HCT116 (cell line): ENCODE data around the gene CPNE2. TPM values are rescaled to one million over a fixed set of nuclear protein-coding genes. Genes with fewer than 3 reads are reported as not detected.

ENCODE experiments used
- ATAC-seq: fragments of 200-7000 bp; cut with Tn5 transposase; 2 replicates; pipeline ENCODE4 v1.9.1; 2020; ENCODE audit warnings: mild to moderate bottlenecking, moderate library complexity
- BruUV-seq: library from RNA; stranded (reverse); fragments of 400-500 nt; replicated peaks from 2 replicates; lab custom pipeline; 2021; lab: Mats Ljungman, UMichigan
- CTCF ChIA-PET: fragments of 300-600 bp; sonication (Branson Sonifier 250); formaldehyde crosslinking; loops from one replicate; lab custom pipeline; 2021; ENCODE audit warnings: antibody characterized with exemption; lab: Charles Lee
- POLR2A ChIA-PET: fragments of 300-600, 350-600 bp; sonication (Branson Sonifier 250); formaldehyde crosslinking; loops from one replicate; lab custom pipeline; 2021; ENCODE audit warnings: antibody characterized with exemption; lab: Charles Lee
- RAD21 ChIA-PET, 2 experiments: fragments of 300-600 bp; sonication (Branson Sonifier 250); formaldehyde crosslinking; loops; one replicate each; lab custom pipeline; 2023; ENCODE audit warnings: low total read pairs in 2 of 2; ENCODE audit not compliant: uncharacterized antibody in 2 of 2, unreplicated experiment in 2 of 2, low non-redundant PET in 1 of 2; lab: Charles Lee
- DNase-seq: peaks from one replicate; pipeline ENCODE4 v3.0.0-alpha.2; 2010; ENCODE audit warnings: low read depth, low spot score
- H2AFZ ChIP-seq: fragments of 200-600 bp; shearing (Covaris generic), sonication (generic); 2 replicates; pipeline ENCODE4 v1.6.1; 2017; ENCODE audit warnings: low read depth, mixed run types, mixed read lengths, antibody characterized with exemption, low read length; ENCODE audit not compliant: poor library complexity, severe bottlenecking
- H3K27ac ChIP-seq: 2 replicates; pipeline ENCODE4 v1.5.1; 2012; ENCODE audit warnings: low read depth, low read length
- H3K27me3 ChIP-seq: fragments of 200-600 bp; sonication (generic); 2 replicates; pipeline ENCODE4 v1.6.1; 2016; ENCODE audit warnings: mixed run types, low read length, mixed read lengths; ENCODE audit not compliant: insufficient read depth
- H3K36me3 ChIP-seq, 2 experiments: fragments of 200-500 bp in 1 of 2; fragments of 200-600 bp in 1 of 2; sonication (Bioruptor generic) in 1 of 2; sonication (generic) in 1 of 2; 2 replicates each; pipeline versions ENCODE4 v1.5.1 to v1.6.1; 2014 to 2016; ENCODE audit warnings: low read length in 2 of 2, inconsistent platforms in 1 of 2, mixed read lengths in 1 of 2, mixed run types in 1 of 2; ENCODE audit not compliant: insufficient read depth in 2 of 2, control insufficient read depth in 1 of 2
- H3K4me1 ChIP-seq, 2 experiments: fragments of 200-600 bp in 1 of 2; sonication (generic) in 1 of 2; 2 replicates each; pipeline versions ENCODE4 v1.5.1 to v1.6.1; 2012 to 2017; ENCODE audit warnings: low read length in 2 of 2, inconsistent platforms in 1 of 2, mild to moderate bottlenecking in 1 of 2, mixed read lengths in 1 of 2, mixed run types in 1 of 2, moderate library complexity in 1 of 2; ENCODE audit not compliant: insufficient read depth in 2 of 2, control insufficient read depth in 1 of 2
- H3K4me2 ChIP-seq: fragments of 200-600 bp; sonication (generic); 2 replicates; pipeline ENCODE4 v1.6.1; 2017; ENCODE audit warnings: mixed run types, low read length, mixed read lengths
- H3K4me3 ChIP-seq, 2 experiments: fragments of 200-600 bp in 1 of 2; sonication (generic) in 1 of 2; replicated peaks in 1 of 2; 2 replicates each; pipeline ENCODE4 v1.5.1; 2011 to 2016; ENCODE audit warnings: low read length in 2 of 2, control low read depth in 1 of 2, low read depth in 1 of 2, mild to moderate bottlenecking in 1 of 2, mixed read lengths in 1 of 2, mixed run types in 1 of 2
- H3K79me2 ChIP-seq: fragments of 200-600 bp; sonication (generic); 2 replicates; pipeline ENCODE4 v1.6.1; 2017; ENCODE audit warnings: mild to moderate bottlenecking, mixed run types, low read length, moderate library complexity, mixed read lengths; ENCODE audit not compliant: insufficient read depth
- H3K9ac ChIP-seq: fragments of 200-600 bp; sonication (generic); 2 replicates; pipeline ENCODE4 v1.6.1; 2016; ENCODE audit warnings: low read length, mixed read lengths
- H3K9me2 ChIP-seq: fragments of 200-600 bp; sonication (generic), shearing (Covaris generic); 2 replicates; pipeline ENCODE4 v1.6.1; 2017; ENCODE audit warnings: mixed run types, mild to moderate bottlenecking, moderate library complexity; ENCODE audit not compliant: insufficient read depth
- H3K9me3 ChIP-seq, 2 experiments: fragments of 200-500 bp in 1 of 2; fragments of 200-600 bp in 1 of 2; sonication (Bioruptor generic) in 1 of 2; sonication (generic) in 1 of 2; 2 replicates each; pipeline ENCODE4 v1.6.1; 2014 to 2017; ENCODE audit warnings: low read length in 2 of 2, mixed read lengths in 2 of 2, inconsistent platforms in 1 of 2, low read depth in 1 of 2, mild to moderate bottlenecking in 1 of 2, mixed run types in 1 of 2, moderate library complexity in 1 of 2; ENCODE audit not compliant: control insufficient read depth in 1 of 2, insufficient read depth in 1 of 2
- H4K20me1 ChIP-seq: fragments of 200-600 bp; sonication (generic), shearing (Covaris generic); 2 replicates; pipeline ENCODE4 v1.6.1; 2017; ENCODE audit warnings: mixed run types, mild to moderate bottlenecking, moderate library complexity; ENCODE audit not compliant: insufficient read depth
- CBX3 ChIP-seq: IDR thresholded peaks from 2 replicates; pipeline ENCODE4 v1.6.1; 2012; ENCODE audit warnings: low read depth
- CEBPB ChIP-seq: IDR thresholded peaks from 2 replicates; pipeline ENCODE4 v1.6.1; 2012; ENCODE audit warnings: low read depth
- EZH2 ChIP-seq: fragments of 200-600 bp; sonication (generic); IDR thresholded peaks from 2 replicates; pipeline ENCODE4 v1.6.1; 2017; ENCODE audit warnings: antibody characterized with exemption, mixed run types
- FOSL1 ChIP-seq: IDR thresholded peaks from 2 replicates; pipeline ENCODE4 v1.6.1; 2012; ENCODE audit warnings: low read depth
- JUND ChIP-seq: IDR thresholded peaks from 2 replicates; pipeline ENCODE4 v1.6.1; 2012
- POLR2A ChIP-seq: IDR thresholded peaks from 2 replicates; pipeline ENCODE4 v1.7.0; 2011; ENCODE audit warnings: borderline replicate concordance; ENCODE audit not compliant: insufficient read depth, insufficient read length; ENCODE audit errors: extremely low read depth
- RAD21 ChIP-seq: IDR thresholded peaks from 2 replicates; pipeline ENCODE4 v1.6.1; 2012; ENCODE audit warnings: low read depth, mild to moderate bottlenecking
- SIN3A ChIP-seq: IDR thresholded peaks from 2 replicates; pipeline ENCODE4 v1.6.1; 2012; ENCODE audit warnings: low read depth
- SP1 ChIP-seq: IDR thresholded peaks from 2 replicates; pipeline ENCODE4 v1.6.1; 2012; ENCODE audit warnings: low read depth
- SRF ChIP-seq: IDR thresholded peaks from 2 replicates; pipeline ENCODE4 v1.6.1; 2012; ENCODE audit warnings: low read depth
- TCF7L2 ChIP-seq: IDR thresholded peaks from 2 replicates; pipeline ENCODE4 v1.7.0; 2011; ENCODE audit warnings: borderline replicate concordance, inconsistent platforms; ENCODE audit not compliant: insufficient read depth, insufficient read length; ENCODE audit errors: extremely low read depth
- YY1 ChIP-seq: IDR thresholded peaks from 2 replicates; pipeline ENCODE4 v1.6.1; 2011; ENCODE audit warnings: low read length, low read depth, moderate library complexity, mild to moderate bottlenecking; ENCODE audit not compliant: insufficient replicate concordance; ENCODE audit errors: extremely low read depth
- ZFX ChIP-seq: fragments of 450-650 bp; IDR thresholded peaks from 2 replicates; pipeline ENCODE4 v1.6.1; 2017
- intact Hi-C: fragments of 100-400 bp; cut with micrococcal nuclease; formaldehyde crosslinking; loops from 2 replicates; pipeline ENCODE4 v1.10.0; 2022
- total RNA-seq: library from RNA; stranded (reverse); gene quantifications from one replicate; pipeline ENCODE4 v1.2.1, GENCODE V29; 2021; ENCODE audit not compliant: unreplicated experiment
- TF ChIP-seq, protein P1 (sequence below): IDR thresholded peaks from 2 replicates; pipeline ENCODE4 v1.6.1; 2012
- TF ChIP-seq, protein P2 (sequence below): IDR thresholded peaks from 2 replicates; pipeline ENCODE4 v1.6.1; 2012; ENCODE audit warnings: low read depth
- TF ChIP-seq, protein P3 (sequence below), 3 experiments: fragments of 200-600 bp in 1 of 3; sonication (generic) in 1 of 3; IDR thresholded peaks in 2 of 3; conservative IDR thresholded peaks in 1 of 3; 2 replicates each; pipeline ENCODE4 v1.5.1; 2012 to 2017; ENCODE audit warnings: low read depth in 2 of 3, low read length in 2 of 3, antibody characterized with exemption in 1 of 3, borderline replicate concordance in 1 of 3, control low read depth in 1 of 3, mild to moderate bottlenecking in 1 of 3, mixed read lengths in 1 of 3, mixed run types in 1 of 3, moderate library complexity in 1 of 3; ENCODE audit not compliant: insufficient read depth in 1 of 3

The CPNE2 gene
- total RNA-seq, 1 experiment from 2014 or later: 31.2 TPM

DNA sequence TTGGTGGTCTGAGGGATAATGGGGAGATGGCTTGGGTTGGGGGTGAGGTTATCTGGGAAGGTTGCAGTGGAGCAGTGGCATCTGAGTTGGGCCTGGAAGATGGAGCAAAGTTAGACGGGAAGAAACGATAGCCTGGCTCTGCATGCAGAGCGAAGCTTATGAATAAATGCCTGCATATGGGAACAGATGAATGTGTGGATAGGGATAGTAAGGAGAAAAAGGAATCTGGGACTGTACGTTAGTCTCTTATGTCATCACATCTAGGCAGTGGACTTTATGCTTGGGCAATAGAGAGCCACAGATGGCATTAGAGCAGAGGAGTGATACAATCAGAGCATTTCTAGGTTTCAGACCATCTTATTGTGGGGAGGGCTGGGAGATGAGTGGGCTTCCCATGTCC is 33.0 kb downstream of the CPNE2 start:
- intact Hi-C loops: no loop called here
- Histone ChIP-seq H4K20me1 (no peaks in the 10 kb centered on the region), H3K9ac (no peak overlapping the region), H3K4me2 (no peak overlapping the region), H2AFZ (no peak overlapping the region), H3K4me1 (no peaks in the 10 kb centered on the region), H3K4me3 (no peak overlapping the region), H3K79me2 (no peaks in the 10 kb centered on the region), H3K27ac (no peak overlapping the region), H3K27me3 (no peaks in the 10 kb centered on the region), H3K9me3 (no peaks in the 10 kb centered on the region), H3K36me3 (no peaks in the 10 kb centered on the region), H3K9me2 (no peaks in the 10 kb centered on the region)
- ATAC-seq: no peak
- no TSS peak for BruUV-seq
- TF ChIP-seq, protein P1, sequence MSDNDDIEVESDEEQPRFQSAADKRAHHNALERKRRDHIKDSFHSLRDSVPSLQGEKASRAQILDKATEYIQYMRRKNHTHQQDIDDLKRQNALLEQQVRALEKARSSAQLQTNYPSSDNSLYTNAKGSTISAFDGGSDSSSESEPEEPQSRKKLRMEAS: no peak
- TF ChIP-seq, protein P2, sequence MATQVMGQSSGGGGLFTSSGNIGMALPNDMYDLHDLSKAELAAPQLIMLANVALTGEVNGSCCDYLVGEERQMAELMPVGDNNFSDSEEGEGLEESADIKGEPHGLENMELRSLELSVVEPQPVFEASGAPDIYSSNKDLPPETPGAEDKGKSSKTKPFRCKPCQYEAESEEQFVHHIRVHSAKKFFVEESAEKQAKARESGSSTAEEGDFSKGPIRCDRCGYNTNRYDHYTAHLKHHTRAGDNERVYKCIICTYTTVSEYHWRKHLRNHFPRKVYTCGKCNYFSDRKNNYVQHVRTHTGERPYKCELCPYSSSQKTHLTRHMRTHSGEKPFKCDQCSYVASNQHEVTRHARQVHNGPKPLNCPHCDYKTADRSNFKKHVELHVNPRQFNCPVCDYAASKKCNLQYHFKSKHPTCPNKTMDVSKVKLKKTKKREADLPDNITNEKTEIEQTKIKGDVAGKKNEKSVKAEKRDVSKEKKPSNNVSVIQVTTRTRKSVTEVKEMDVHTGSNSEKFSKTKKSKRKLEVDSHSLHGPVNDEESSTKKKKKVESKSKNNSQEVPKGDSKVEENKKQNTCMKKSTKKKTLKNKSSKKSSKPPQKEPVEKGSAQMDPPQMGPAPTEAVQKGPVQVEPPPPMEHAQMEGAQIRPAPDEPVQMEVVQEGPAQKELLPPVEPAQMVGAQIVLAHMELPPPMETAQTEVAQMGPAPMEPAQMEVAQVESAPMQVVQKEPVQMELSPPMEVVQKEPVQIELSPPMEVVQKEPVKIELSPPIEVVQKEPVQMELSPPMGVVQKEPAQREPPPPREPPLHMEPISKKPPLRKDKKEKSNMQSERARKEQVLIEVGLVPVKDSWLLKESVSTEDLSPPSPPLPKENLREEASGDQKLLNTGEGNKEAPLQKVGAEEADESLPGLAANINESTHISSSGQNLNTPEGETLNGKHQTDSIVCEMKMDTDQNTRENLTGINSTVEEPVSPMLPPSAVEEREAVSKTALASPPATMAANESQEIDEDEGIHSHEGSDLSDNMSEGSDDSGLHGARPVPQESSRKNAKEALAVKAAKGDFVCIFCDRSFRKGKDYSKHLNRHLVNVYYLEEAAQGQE: no peak
- TF ChIP-seq JUND: no peak
- TF ChIP-seq CBX3: no peak
- TF ChIP-seq, protein P3, sequence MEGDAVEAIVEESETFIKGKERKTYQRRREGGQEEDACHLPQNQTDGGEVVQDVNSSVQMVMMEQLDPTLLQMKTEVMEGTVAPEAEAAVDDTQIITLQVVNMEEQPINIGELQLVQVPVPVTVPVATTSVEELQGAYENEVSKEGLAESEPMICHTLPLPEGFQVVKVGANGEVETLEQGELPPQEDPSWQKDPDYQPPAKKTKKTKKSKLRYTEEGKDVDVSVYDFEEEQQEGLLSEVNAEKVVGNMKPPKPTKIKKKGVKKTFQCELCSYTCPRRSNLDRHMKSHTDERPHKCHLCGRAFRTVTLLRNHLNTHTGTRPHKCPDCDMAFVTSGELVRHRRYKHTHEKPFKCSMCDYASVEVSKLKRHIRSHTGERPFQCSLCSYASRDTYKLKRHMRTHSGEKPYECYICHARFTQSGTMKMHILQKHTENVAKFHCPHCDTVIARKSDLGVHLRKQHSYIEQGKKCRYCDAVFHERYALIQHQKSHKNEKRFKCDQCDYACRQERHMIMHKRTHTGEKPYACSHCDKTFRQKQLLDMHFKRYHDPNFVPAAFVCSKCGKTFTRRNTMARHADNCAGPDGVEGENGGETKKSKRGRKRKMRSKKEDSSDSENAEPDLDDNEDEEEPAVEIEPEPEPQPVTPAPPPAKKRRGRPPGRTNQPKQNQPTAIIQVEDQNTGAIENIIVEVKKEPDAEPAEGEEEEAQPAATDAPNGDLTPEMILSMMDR (IDR thresholded peaks at IDR 0.05 in 2 of 3, conservative IDR thresholded peaks at IDR 0.05 in 1 of 3; ENCODE audit: borderline replicate concordance in 1 of 3, insufficient read depth in 1 of 3, low read depth in 2 of 3, low read length in 2 of 3): no peak
- no peak for TF ChIP-seq YY1
- TF ChIP-seq SIN3A: no peak
- TF ChIP-seq RAD21: no peak
- TF ChIP-seq SP1: no peak
- no peak for TF ChIP-seq SRF
- no peak for TF ChIP-seq EZH2
- TF ChIP-seq ZFX: no peak
- no peak for TF ChIP-seq POLR2A
- TF ChIP-seq FOSL1: no peak
- no peak for TF ChIP-seq CEBPB
- TF ChIP-seq TCF7L2: no peak
- DNase-seq: no peak
- RAD21 ChIA-PET: no interaction called here
- POLR2A ChIA-PET: no interaction called here
- CTCF ChIA-PET: no interaction called here
